ENCODE measurements around the gene RIT2. TPM values are rescaled to one million over a fixed set of nuclear protein-coding genes. Genes with fewer than 3 reads are reported as not detected.
"Not testable (repeated sequence)": the region's sequence is repeated elsewhere in the genome, so short reads cannot be mapped to it uniquely, and the experiment has no call there.

Gene RIT2
- total RNA-seq, 2 donors from 2014 or later, result not detected

GRCh38 chr18:42745171-42745570 lies 370.3 kb downstream of the RIT2 start:
- intact Hi-C loops (cut with DNase I, micrococcal nuclease), result no loop called here
- no peak for ATAC-seq

GRCh38 chr18:42743373-42744138 lies 371.9 kb downstream of the RIT2 start:
- intact Hi-C loops (cut with DNase I, micrococcal nuclease), result no loop called here
- no peak for ATAC-seq
- DNase-seq, result no peak

More at GRCh38 chr18:42745171-42745570, 370.3 kb downstream of the RIT2 start:
- no peak for DNase-seq

- DNase-seq (no peak), ATAC-seq (no peak)
- intact Hi-C loops (cut with DNase I, micrococcal nuclease), result no loop called here
Measured at GRCh38 chr18:42742969-42743368, 372.5 kb downstream of the RIT2 start.

- ATAC-seq, result no peak
- intact Hi-C loops (cut with DNase I, micrococcal nuclease), result no loop called here
- no peak for DNase-seq
Measured at GRCh38 chr18:42742474-42742873, 373.0 kb downstream of the RIT2 start.

- intact Hi-C loops (cut with DNase I, micrococcal nuclease); DNase-seq; ATAC-seq: not testable (repeated sequence)
Measured at GRCh38 chr18:42741805-42742347, 373.6 kb downstream of the RIT2 start.

- ATAC-seq; intact Hi-C loops (cut with DNase I, micrococcal nuclease); DNase-seq: not testable (repeated sequence)
Measured at GRCh38 chr18:42741299-42741698, 374.2 kb downstream of the RIT2 start.

- ATAC-seq, result no peak
- no peak for DNase-seq
- intact Hi-C loops (cut with DNase I, micrococcal nuclease), result no loop called here
Measured at GRCh38 chr18:42736074-42736473, 379.4 kb downstream of the RIT2 start.

- intact Hi-C loops (cut with DNase I, micrococcal nuclease), result no loop called here
- DNase-seq (no peak), ATAC-seq (no peak)
Measured at GRCh38 chr18:42734520-42734919, 381.0 kb downstream of the RIT2 start.

GRCh38 chr18:42730272-42730671 lies 385.2 kb downstream of the RIT2 start:
- ATAC-seq (no peak), DNase-seq (no peak)
- intact Hi-C loops (cut with DNase I, micrococcal nuclease), result no loop called here

GRCh38 chr18:42719221-42719620 lies 396.3 kb downstream of the RIT2 start:
- ATAC-seq, result no peak
- intact Hi-C loops (cut with DNase I, micrococcal nuclease), result no loop called here
- no peak for DNase-seq

GRCh38 chr18:42712065-42712464 lies 403.4 kb downstream of the RIT2 start:
- DNase-seq (no peak), ATAC-seq (no peak)
- intact Hi-C loops (cut with DNase I, micrococcal nuclease), result no loop called here

- intact Hi-C loops (cut with DNase I, micrococcal nuclease), result no loop called here
- ATAC-seq (no peak), DNase-seq (no peak)
Measured at GRCh38 chr18:42707080-42707479, 408.4 kb downstream of the RIT2 start.

- ATAC-seq (peak; percentile 99), DNase-seq (peak in 1 of 2 donors; percentile 14)
- intact Hi-C loops (cut with DNase I, micrococcal nuclease), result no loop called here
Measured at GRCh38 chr18:42706618-42707017, 408.9 kb downstream of the RIT2 start.

GRCh38 chr18:42706029-42706608 lies 409.4 kb downstream of the RIT2 start:
- DNase-seq, result no peak
- ATAC-seq, result peak; percentile 46
- intact Hi-C loops (cut with DNase I, micrococcal nuclease), result no loop called here

Other genes starting within 250 kb of the RIT2 start
- under 1 TPM; 0.46 to 0.75 TPM for gene SYT4, start 161.8 kb upstream of the RIT2 start, total RNA-seq